HUES48 (cell line): Measurements from ENCODE around the gene SPIRE1.

Source experiments
- H3K27ac ChIP-seq: one replicate; pipeline ENCODE4 v1.7.0; 2013; ENCODE audit warnings: low read depth, low read length, inconsistent platforms
- H3K27me3 ChIP-seq: 2 replicates; pipeline ENCODE4 v1.6.1; 2013; ENCODE audit warnings: mild to moderate bottlenecking, low read length; ENCODE audit not compliant: control insufficient read depth, insufficient read depth
- H3K36me3 ChIP-seq: 2 replicates; pipeline ENCODE4 v1.6.1; 2013; ENCODE audit warnings: low read length; ENCODE audit not compliant: control insufficient read depth, insufficient read depth
- H3K4me1 ChIP-seq: 2 replicates; pipeline ENCODE4 v1.6.1; 2013; ENCODE audit warnings: mild to moderate bottlenecking, low read length; ENCODE audit not compliant: control insufficient read depth, insufficient read depth
- H3K4me3 ChIP-seq: 2 replicates; pipeline ENCODE4 v1.5.1; 2013; ENCODE audit warnings: mild to moderate bottlenecking, low read depth, low read length
- H3K9ac ChIP-seq: 2 replicates; pipeline ENCODE4 v1.6.1; 2013; ENCODE audit warnings: mild to moderate bottlenecking, low read depth, low read length, moderate library complexity
- H3K9me3 ChIP-seq: 2 replicates; pipeline ENCODE4 v1.6.1; 2013; ENCODE audit warnings: low read length; ENCODE audit not compliant: control insufficient read depth, insufficient read depth

The SPIRE1 gene

GRCh38 chr18:12445554-12445953 is 212.4 kb downstream of the SPIRE1 start:
- Histone ChIP-seq H3K36me3 (peaks cover 6% of the 10 kb centered on the region; the same call in 1 of the 2 replicates), H3K9me3 (no peaks in the 10 kb centered on the region; the same call in 1 of the 2 replicates), H3K27ac (no peak overlapping the region), H3K27me3 (no peaks in the 10 kb centered on the region), H3K4me3 (no peak overlapping the region), H3K4me1 (no peaks in the 10 kb centered on the region), H3K9ac (no peak overlapping the region)

GRCh38 chr18:12443551-12443950 is 214.4 kb downstream of the SPIRE1 start:
- no peak overlapping the region for H3K4me3 ChIP-seq
- no peaks in the 10 kb centered on the region for H3K27me3 ChIP-seq
- no peak overlapping the region for H3K9ac ChIP-seq
- H3K27ac ChIP-seq, result no peak overlapping the region
- no peaks in the 10 kb centered on the region for H3K4me1 ChIP-seq
- no peaks in the 10 kb centered on the region; the same call in 1 of the 2 replicates for H3K9me3 ChIP-seq
- no peaks in the 10 kb centered on the region for H3K36me3 ChIP-seq

- Histone ChIP-seq H3K9ac (no peak overlapping the region), H3K4me3 (no peak overlapping the region), H3K9me3 (no peaks in the 10 kb centered on the region; the same call in 1 of the 2 replicates)
Observed at GRCh38 chr18:12442946-12443345, 215.0 kb downstream of the SPIRE1 start.

GRCh38 chr18:12441475-12442034 is 216.4 kb downstream of the SPIRE1 start:
- Histone ChIP-seq H3K4me1 (no peaks in the 10 kb centered on the region), H3K36me3 (no peaks in the 10 kb centered on the region), H3K27me3 (no peaks in the 10 kb centered on the region), H3K9ac (no peak overlapping the region), H3K4me3 (no peak overlapping the region), H3K9me3 (no peaks in the 10 kb centered on the region; the same call in 1 of the 2 replicates), H3K27ac (no peak overlapping the region)

More at GRCh38 chr18:12442946-12443345, 215.0 kb downstream of the SPIRE1 start:
- Histone ChIP-seq H3K27me3 (no peaks in the 10 kb centered on the region), H3K27ac (no peak overlapping the region), H3K36me3 (no peaks in the 10 kb centered on the region), H3K4me1 (no peaks in the 10 kb centered on the region)

- H3K4me1 ChIP-seq, result peaks cover 8% of the 10 kb centered on the region
- H3K9me3 ChIP-seq, result no peaks in the 10 kb centered on the region
- H3K27ac ChIP-seq, result no peak overlapping the region
- no peak overlapping the region for H3K4me3 ChIP-seq
- H3K9ac ChIP-seq, result no peak overlapping the region
- no peaks in the 10 kb centered on the region for H3K27me3 ChIP-seq
- no peaks in the 10 kb centered on the region for H3K36me3 ChIP-seq
Observed at GRCh38 chr18:12438257-12438656, 219.7 kb downstream of the SPIRE1 start.

GRCh38 chr18:12435867-12436266 is 222.0 kb downstream of the SPIRE1 start:
- no peaks in the 10 kb centered on the region for H3K27me3 ChIP-seq

GRCh38 chr18:12434541-12434929 is 223.4 kb downstream of the SPIRE1 start:
- H3K9me3 ChIP-seq, result no peaks in the 10 kb centered on the region
- no peak overlapping the region for H3K27ac ChIP-seq
- H3K4me3 ChIP-seq, result no peak overlapping the region
- H3K4me1 ChIP-seq, result peaks cover 8% of the 10 kb centered on the region
- H3K27me3 ChIP-seq, result no peaks in the 10 kb centered on the region
- peaks cover 24% of the 10 kb centered on the region; the same call in 1 of the 2 replicates for H3K36me3 ChIP-seq
- no peak overlapping the region for H3K9ac ChIP-seq

More at GRCh38 chr18:12435867-12436266, 222.0 kb downstream of the SPIRE1 start:
- H3K36me3 ChIP-seq, result peaks cover 19% of the 10 kb centered on the region; the same call in 1 of the 2 replicates
- no peak overlapping the region for H3K4me3 ChIP-seq
- H3K4me1 ChIP-seq, result peaks cover 8% of the 10 kb centered on the region
- H3K9me3 ChIP-seq, result no peaks in the 10 kb centered on the region
- H3K27ac ChIP-seq, result no peak overlapping the region
- no peak overlapping the region for H3K9ac ChIP-seq

GRCh38 chr18:12433829-12434540 is 223.9 kb downstream of the SPIRE1 start:
- Histone ChIP-seq H3K36me3 (peaks cover 27% of the 10 kb centered on the region; the same call in 1 of the 2 replicates), H3K27ac (no peak overlapping the region), H3K4me1 (peaks cover 8% of the 10 kb centered on the region), H3K9ac (no peak overlapping the region), H3K27me3 (no peaks in the 10 kb centered on the region), H3K4me3 (no peak overlapping the region), H3K9me3 (no peaks in the 10 kb centered on the region)

GRCh38 chr18:12432881-12433280 is 225.0 kb downstream of the SPIRE1 start:
- H3K4me1 ChIP-seq, result peaks cover 8% of the 10 kb centered on the region

GRCh38 chr18:12432196-12432595 is 225.7 kb downstream of the SPIRE1 start:
- no peak overlapping the region for H3K27ac ChIP-seq
- peaks cover 8% of the 10 kb centered on the region for H3K4me1 ChIP-seq
- H3K36me3 ChIP-seq, result peaks cover 35% of the 10 kb centered on the region
- H3K4me3 ChIP-seq, result no peak overlapping the region
- H3K9ac ChIP-seq, result no peak overlapping the region
- H3K27me3 ChIP-seq, result no peaks in the 10 kb centered on the region
- 0 out of 2 replicates have a peak, but pooled peaks cover 1% of the 10 kb centered on the region for H3K9me3 ChIP-seq

More at GRCh38 chr18:12432881-12433280, 225.0 kb downstream of the SPIRE1 start:
- H3K9me3 ChIP-seq, result no peaks in the 10 kb centered on the region
- no peaks in the 10 kb centered on the region for H3K27me3 ChIP-seq
- H3K36me3 ChIP-seq, result peaks cover 30% of the 10 kb centered on the region
- H3K27ac ChIP-seq, result no peak overlapping the region
- H3K4me3 ChIP-seq, result no peak overlapping the region
- no peak overlapping the region for H3K9ac ChIP-seq

GRCh38 chr18:12431561-12431960 is 226.3 kb downstream of the SPIRE1 start:
- Histone ChIP-seq H3K27ac (no peak overlapping the region), H3K9ac (no peak overlapping the region), H3K4me1 (peaks cover 8% of the 10 kb centered on the region), H3K9me3 (peaks cover 8% of the 10 kb centered on the region; the same call in 1 of the 2 replicates), H3K4me3 (no peak overlapping the region), H3K36me3 (peaks cover 42% of the 10 kb centered on the region), H3K27me3 (no peaks in the 10 kb centered on the region)
